ENCODE data around the gene VEGFA. TPM values are rescaled to one million over a fixed set of nuclear protein-coding genes. Genes with fewer than 3 reads are reported as not detected.

Gene VEGFA
- total RNA-seq, 1 experiment from 2014 or later, result 116 TPM

DNA sequence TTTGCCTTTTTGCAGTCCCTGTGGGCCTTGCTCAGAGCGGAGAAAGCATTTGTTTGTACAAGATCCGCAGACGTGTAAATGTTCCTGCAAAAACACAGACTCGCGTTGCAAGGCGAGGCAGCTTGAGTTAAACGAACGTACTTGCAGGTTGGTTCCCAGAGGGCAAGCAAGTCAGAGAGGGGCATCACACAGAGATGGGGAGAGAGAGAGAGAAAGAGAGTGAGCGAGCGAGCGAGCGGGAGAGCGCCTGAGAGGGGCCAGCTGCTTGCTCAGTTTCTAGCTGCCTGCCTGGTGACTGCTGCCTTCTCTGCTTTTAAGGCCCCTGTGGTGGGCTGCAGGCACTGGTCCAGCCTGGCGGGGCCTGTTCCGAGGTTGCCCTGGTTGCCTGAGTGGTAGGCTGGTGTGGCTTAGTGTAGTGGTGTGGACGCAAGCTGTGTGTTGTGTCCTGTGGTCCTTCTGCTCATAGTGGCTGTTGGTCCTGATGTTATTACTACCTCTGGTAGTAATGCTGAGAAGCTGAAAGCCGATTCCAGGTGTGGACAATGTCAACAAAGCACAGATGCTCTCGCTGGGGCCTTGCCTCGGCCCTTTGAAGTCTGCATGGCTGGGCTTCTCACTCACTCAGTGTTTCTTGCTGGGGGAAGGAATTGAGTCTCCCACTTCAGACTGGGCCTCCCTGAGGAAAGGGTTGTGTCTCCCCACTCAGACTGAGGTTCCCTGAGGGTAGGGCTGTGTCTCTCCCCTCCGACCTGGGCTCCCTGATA lies 12.1 kb downstream of the VEGFA start:
- DNase-seq (ENCODE audit: low spot score), result no peak
- no TSS peak for BruUV-seq (replicated peaks)
- Histone ChIP-seq H3K9me3 (ENCODE audit: low read depth, low read length, poor library complexity, severe bottlenecking) (no peaks in the 10 kb centered on the region), H3K4me1 (ENCODE audit: insufficient read depth, low read length, poor library complexity, severe bottlenecking) (no peaks in the 10 kb centered on the region), H3K27ac (ENCODE audit: low read depth, low read length, poor library complexity, severe bottlenecking) (peak overlapping the region; percentile 10), H3K36me3 (ENCODE audit: insufficient read depth, low read length, poor library complexity, severe bottlenecking) (peaks cover 93% of the 10 kb centered on the region), H3K27me3 (replicated peaks; ENCODE audit: insufficient read depth, low read depth, low read length, poor library complexity) (no peaks in the 10 kb centered on the region), H3K4me3 (ENCODE audit: low read depth, low read length, poor library complexity, severe bottlenecking) (no peak overlapping the region)
- CTCF ChIA-PET, result interaction anchor here (1.6 kb wide), 1 partner anchor 8 kb away, joined by 4 read pairs; no protein-coding TSS in a partner anchor
- intact Hi-C loops (cut with micrococcal nuclease; ENCODE audit: unreplicated experiment), result no loop called here
- POLR2A ChIA-PET (ENCODE audit: low non-redundant PET), result no interaction called here
- TF ChIP-seq EZH2 (IDR thresholded peaks at IDR 0.05; ENCODE audit: borderline replicate concordance, low read depth, low read length, poor library complexity, severe bottlenecking), result no peak

DNA sequence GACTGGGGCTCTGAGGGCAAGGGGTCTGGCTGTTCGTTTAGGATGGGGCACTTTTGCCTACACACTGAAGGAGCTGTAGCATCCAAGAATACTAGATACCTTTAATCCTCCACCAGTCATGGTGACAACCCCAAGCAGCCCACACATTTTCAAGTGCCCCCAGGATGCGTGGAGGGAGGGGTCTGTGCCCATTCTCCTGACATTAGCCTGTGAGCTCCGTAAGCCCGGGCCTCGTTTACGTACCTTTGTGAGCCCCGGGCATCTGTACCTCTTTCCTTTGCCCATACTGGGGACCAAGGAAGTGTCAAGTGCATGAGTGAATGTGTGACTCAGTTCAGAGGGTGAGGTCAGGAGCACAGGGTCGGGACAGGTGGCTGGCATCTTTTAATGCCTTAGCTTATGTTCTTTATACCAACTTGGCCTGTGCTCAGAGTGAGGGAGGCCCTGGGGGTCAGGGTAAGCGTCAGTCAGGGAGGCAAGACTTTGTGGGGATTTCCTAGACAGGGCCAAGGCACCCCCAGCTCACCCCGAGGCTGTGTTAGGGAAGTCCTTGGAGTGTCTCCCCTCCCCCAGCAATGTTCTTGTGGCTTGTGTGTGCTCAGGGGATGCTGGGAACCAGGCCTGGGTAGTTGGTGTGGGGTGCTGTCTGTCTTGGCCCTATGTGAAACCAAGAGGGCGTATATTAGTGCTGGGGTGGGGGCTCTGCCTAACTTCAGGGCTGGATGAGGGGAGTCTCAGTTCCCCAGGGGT lies 12.9 kb downstream of the VEGFA start:
- H3K36me3 ChIP-seq (ENCODE audit: insufficient read depth, low read length, poor library complexity, severe bottlenecking), result peaks cover 85% of the 10 kb centered on the region
- H3K4me3 ChIP-seq (ENCODE audit: low read depth, low read length, poor library complexity, severe bottlenecking), result no peak overlapping the region
- POLR2A ChIA-PET (ENCODE audit: low non-redundant PET), result no interaction called here
- BruUV-seq (replicated peaks), result no TSS peak
- H3K4me1 ChIP-seq (ENCODE audit: insufficient read depth, low read length, poor library complexity, severe bottlenecking), result no peaks in the 10 kb centered on the region
- no peaks in the 10 kb centered on the region for H3K27me3 ChIP-seq (replicated peaks; ENCODE audit: insufficient read depth, low read depth, low read length, poor library complexity)
- H3K27ac ChIP-seq (ENCODE audit: low read depth, low read length, poor library complexity, severe bottlenecking), result peak overlapping the region; percentile 10
- no peak for DNase-seq (ENCODE audit: low spot score)
- no peaks in the 10 kb centered on the region for H3K9me3 ChIP-seq (ENCODE audit: low read depth, low read length, poor library complexity, severe bottlenecking)
- intact Hi-C loops (cut with micrococcal nuclease; ENCODE audit: unreplicated experiment), result no loop called here
- CTCF ChIA-PET, result interaction anchor here (1.6 kb wide), 1 partner anchor 8 kb away, joined by 4 read pairs; no protein-coding TSS in a partner anchor
- TF ChIP-seq EZH2 (IDR thresholded peaks at IDR 0.05; ENCODE audit: borderline replicate concordance, low read depth, low read length, poor library complexity, severe bottlenecking), result no peak
- TF ChIP-seq, protein P1, sequence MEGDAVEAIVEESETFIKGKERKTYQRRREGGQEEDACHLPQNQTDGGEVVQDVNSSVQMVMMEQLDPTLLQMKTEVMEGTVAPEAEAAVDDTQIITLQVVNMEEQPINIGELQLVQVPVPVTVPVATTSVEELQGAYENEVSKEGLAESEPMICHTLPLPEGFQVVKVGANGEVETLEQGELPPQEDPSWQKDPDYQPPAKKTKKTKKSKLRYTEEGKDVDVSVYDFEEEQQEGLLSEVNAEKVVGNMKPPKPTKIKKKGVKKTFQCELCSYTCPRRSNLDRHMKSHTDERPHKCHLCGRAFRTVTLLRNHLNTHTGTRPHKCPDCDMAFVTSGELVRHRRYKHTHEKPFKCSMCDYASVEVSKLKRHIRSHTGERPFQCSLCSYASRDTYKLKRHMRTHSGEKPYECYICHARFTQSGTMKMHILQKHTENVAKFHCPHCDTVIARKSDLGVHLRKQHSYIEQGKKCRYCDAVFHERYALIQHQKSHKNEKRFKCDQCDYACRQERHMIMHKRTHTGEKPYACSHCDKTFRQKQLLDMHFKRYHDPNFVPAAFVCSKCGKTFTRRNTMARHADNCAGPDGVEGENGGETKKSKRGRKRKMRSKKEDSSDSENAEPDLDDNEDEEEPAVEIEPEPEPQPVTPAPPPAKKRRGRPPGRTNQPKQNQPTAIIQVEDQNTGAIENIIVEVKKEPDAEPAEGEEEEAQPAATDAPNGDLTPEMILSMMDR (conservative IDR thresholded peaks at IDR 0.05; ENCODE audit: low read depth, low read length), result no peak

DNA sequence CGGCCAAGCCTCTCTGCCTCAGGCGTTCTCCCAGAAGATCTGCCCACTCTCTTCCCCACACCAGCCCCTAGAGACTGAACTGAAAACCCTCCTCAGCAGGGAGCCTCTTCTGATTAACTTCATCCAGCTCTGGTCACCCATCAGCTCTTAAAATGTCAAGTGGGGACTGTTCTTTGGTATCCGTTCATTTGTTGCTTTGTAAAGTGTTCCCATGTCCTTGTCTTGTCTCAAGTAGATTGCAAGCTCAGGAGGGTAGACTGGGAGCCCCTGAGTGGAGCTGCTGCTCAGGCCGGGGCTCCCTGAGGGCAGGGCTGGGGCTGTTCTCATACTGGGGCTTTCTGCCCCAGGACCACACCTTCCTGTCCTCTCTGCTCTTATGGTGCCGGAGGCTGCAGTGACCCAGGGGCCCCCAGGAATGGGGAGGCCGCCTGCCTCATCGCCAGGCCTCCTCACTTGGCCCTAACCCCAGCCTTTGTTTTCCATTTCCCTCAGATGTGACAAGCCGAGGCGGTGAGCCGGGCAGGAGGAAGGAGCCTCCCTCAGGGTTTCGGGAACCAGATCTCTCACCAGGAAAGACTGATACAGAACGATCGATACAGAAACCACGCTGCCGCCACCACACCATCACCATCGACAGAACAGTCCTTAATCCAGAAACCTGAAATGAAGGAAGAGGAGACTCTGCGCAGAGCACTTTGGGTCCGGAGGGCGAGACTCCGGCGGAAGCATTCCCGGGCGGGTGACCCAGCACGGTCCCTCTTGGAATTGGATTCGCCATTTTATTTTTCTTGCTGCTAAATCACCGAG lies 14.2 kb downstream of the VEGFA start:
- intact Hi-C loops (cut with micrococcal nuclease; ENCODE audit: unreplicated experiment), result no loop called here
- CTCF ChIA-PET, result interaction anchor here (1.6 kb wide), 1 partner anchor 10 kb away, joined by 4 read pairs; no protein-coding TSS in a partner anchor
- BruUV-seq (replicated peaks), result no TSS peak

More for the DNA sequence above, 14.2 kb downstream of the VEGFA start:
- Histone ChIP-seq H3K27ac (ENCODE audit: low read depth, low read length, poor library complexity, severe bottlenecking) (no peak overlapping the region), H3K9me3 (ENCODE audit: low read depth, low read length, poor library complexity, severe bottlenecking) (no peaks in the 10 kb centered on the region), H3K4me1 (ENCODE audit: insufficient read depth, low read length, poor library complexity, severe bottlenecking) (no peaks in the 10 kb centered on the region), H3K36me3 (ENCODE audit: insufficient read depth, low read length, poor library complexity, severe bottlenecking) (peaks cover 72% of the 10 kb centered on the region), H3K27me3 (replicated peaks; ENCODE audit: insufficient read depth, low read depth, low read length, poor library complexity) (no peaks in the 10 kb centered on the region), H3K4me3 (ENCODE audit: low read depth, low read length, poor library complexity, severe bottlenecking) (no peak overlapping the region)
- POLR2A ChIA-PET (ENCODE audit: low non-redundant PET), result no interaction called here
- TF ChIP-seq EZH2 (IDR thresholded peaks at IDR 0.05; ENCODE audit: borderline replicate concordance, low read depth, low read length, poor library complexity, severe bottlenecking), result no peak
- TF ChIP-seq, protein P1 (conservative IDR thresholded peaks at IDR 0.05; ENCODE audit: low read depth, low read length), result no peak
- DNase-seq (ENCODE audit: low spot score), result no peak

Measured in A673 (cell line).